NB4 (cell line): Measurements from ENCODE around the gene CALD1.

Source experiments
- DNase-seq: peaks from one replicate; pipeline ENCODE4 v3.0.0; 2010; ENCODE audit warnings: low read depth
- H3K4me3 ChIP-seq: one replicate; pipeline ENCODE4 v1.5.1; 2011; ENCODE audit warnings: mild to moderate bottlenecking, low read depth, low read length, moderate library complexity
- CTCF ChIP-seq: IDR thresholded peaks from one replicate; pipeline ENCODE4 v1.5.1; 2012; ENCODE audit warnings: low read depth, low read length
- MAX ChIP-seq: IDR thresholded peaks from 2 replicates; pipeline ENCODE4 v1.6.1; 2011; ENCODE audit warnings: low read depth, low read length
- MYC ChIP-seq: IDR thresholded peaks from 2 replicates; pipeline ENCODE4 v1.6.1; 2011; ENCODE audit warnings: low read depth, low read length
- POLR2A ChIP-seq: IDR thresholded peaks from 2 replicates; pipeline ENCODE4 v1.6.1; 2011; ENCODE audit warnings: mild to moderate bottlenecking; ENCODE audit not compliant: insufficient read length; ENCODE audit errors: extremely low read depth

The CALD1 gene

GRCh38 chr7:134936893-134937510 lies 157.6 kb downstream of the CALD1 start:
- H3K4me3 ChIP-seq: no peak overlapping the region
- TF ChIP-seq MYC (no peak), CTCF (no peak), MAX (no peak), POLR2A (no peak)
- DNase-seq: no peak

- TF ChIP-seq CTCF (no peak), MAX (no peak), MYC (no peak), POLR2A (no peak)
- no peak for DNase-seq
- H3K4me3 ChIP-seq: no peak overlapping the region
Measured at GRCh38 chr7:134938141-134938540, 158.7 kb downstream of the CALD1 start.

- no peak for DNase-seq
- TF ChIP-seq POLR2A (no peak), CTCF (no peak), MYC (no peak), MAX (no peak)
- no peak overlapping the region for H3K4me3 ChIP-seq
Measured at GRCh38 chr7:134939136-134939535, 159.7 kb downstream of the CALD1 start.

- TF ChIP-seq MAX: no peak
- no peak for TF ChIP-seq CTCF
- TF ChIP-seq MYC: no peak
- TF ChIP-seq POLR2A: no peak
- DNase-seq: no peak
- H3K4me3 ChIP-seq: no peak overlapping the region
Measured at GRCh38 chr7:134940729-134941128, 161.3 kb downstream of the CALD1 start.

- DNase-seq: no peak
- no peak for TF ChIP-seq CTCF
- TF ChIP-seq MAX: no peak
- TF ChIP-seq POLR2A: no peak
- no peak for TF ChIP-seq MYC
- no peak overlapping the region for H3K4me3 ChIP-seq
Measured at GRCh38 chr7:134941185-134941900, 161.9 kb downstream of the CALD1 start.
